Muscle layer of duodenum (tissue), 2 donors: ENCODE data around the gene CABP5.

Experiments
- H3K27ac ChIP-seq: one replicate; pipeline ENCODE4 v1.7.0; 2013; ENCODE audit warnings: mild to moderate bottlenecking, low read length
- H3K27me3 ChIP-seq: one replicate; pipeline ENCODE4 v1.7.0; 2013; ENCODE audit warnings: low read depth, mild to moderate bottlenecking, control low read depth, low read length
- H3K36me3 ChIP-seq, 2 donors: one replicate each; pipeline ENCODE4 v1.7.0; 2013; ENCODE audit warnings: low read length in 2 of 2, control low read depth in 1 of 2, mild to moderate bottlenecking in 1 of 2; ENCODE audit not compliant: insufficient read depth in 2 of 2, control insufficient read depth in 1 of 2
- H3K4me1 ChIP-seq, 2 donors: one replicate each; pipeline ENCODE4 v1.7.0; 2013; ENCODE audit warnings: low read length in 2 of 2, mild to moderate bottlenecking in 2 of 2, control low read depth in 1 of 2, moderate library complexity in 1 of 2; ENCODE audit not compliant: insufficient read depth in 2 of 2, control insufficient read depth in 1 of 2
- H3K4me3 ChIP-seq, 2 donors: one replicate each; pipeline ENCODE4 v1.7.0; 2013; ENCODE audit warnings: low read length in 2 of 2, low read depth in 1 of 2, mild to moderate bottlenecking in 1 of 2
- H3K9me3 ChIP-seq, 2 donors: one replicate each; pipeline ENCODE4 v1.7.0; 2013; ENCODE audit warnings: low read length in 2 of 2, control low read depth in 1 of 2, mild to moderate bottlenecking in 1 of 2; ENCODE audit not compliant: control insufficient read depth in 1 of 2
- donor health status: healthy.

The CABP5 gene

DNA sequence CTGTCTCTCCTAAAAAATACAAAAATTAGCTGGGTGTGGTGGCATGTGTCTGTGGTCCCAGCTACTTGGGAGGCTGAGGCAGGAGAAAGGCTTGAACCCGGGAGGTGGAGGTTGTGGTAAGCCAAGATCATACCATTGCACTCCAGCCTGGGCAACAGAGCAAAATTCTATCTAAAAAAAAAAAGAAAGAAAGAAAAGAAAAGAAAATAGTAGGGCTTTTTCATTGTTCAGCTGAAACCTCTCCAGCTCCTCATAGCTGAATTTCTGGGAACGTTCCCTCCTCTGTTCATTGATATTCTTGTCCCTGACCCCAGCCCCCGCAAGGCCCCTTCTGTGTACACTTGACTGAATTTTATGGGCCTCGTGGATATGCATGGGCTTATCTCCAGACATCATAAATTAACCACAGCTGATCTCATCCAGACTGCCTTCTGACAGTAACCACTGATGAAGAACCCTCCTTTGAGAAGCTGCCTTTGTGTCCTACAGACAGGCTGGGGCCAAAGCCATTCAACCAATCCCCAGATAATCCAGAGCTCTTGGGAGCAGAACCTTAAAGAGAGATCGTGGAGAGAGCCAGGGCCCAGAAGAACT, 49.6 kb downstream of the CABP5 start, which contains the start of gene ELSPBP1:
Gene ELSPBP1, plus strand, starts transcription at position 424 of the 594 bp plus-strand sequence. CDS start 14,036 bp downstream, outside the sequence.
- no peaks in the 10 kb centered on the region for H3K4me1 ChIP-seq
- H3K36me3 ChIP-seq: no peaks in the 10 kb centered on the region
- no peak within 1 kb of the TSS for H3K27ac ChIP-seq
- H3K27me3 ChIP-seq: no peaks in the 10 kb centered on the region
- H3K4me3 ChIP-seq: no peak within 1 kb of the TSS
- H3K9me3 ChIP-seq: no peaks in the 10 kb centered on the region

DNA sequence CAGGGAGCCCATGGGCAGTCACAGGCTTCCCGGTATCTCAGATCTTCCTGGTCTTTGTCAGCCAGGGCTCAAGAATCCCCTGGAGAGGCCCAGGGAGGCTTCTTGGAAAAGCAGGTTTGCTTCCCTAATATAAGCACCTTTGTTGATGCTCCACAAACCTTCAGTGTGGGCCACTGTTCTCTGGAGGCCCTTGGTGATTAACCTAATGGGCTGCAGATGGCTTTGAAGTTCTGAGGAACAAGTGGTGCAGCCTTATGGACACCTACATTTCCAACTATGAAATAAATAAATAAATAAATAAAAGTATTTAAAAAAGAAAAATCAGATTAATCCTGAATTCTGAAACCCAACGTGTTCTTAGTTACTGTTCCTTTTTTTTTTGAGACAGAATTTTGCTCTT, 51.8 kb downstream of the CABP5 start, which contains the start of gene BSPH1:
Gene BSPH1, minus strand, starts transcription at position 101 of the 400 bp plus-strand sequence. Its CDS starts 89 bp downstream, at position 12.
- Histone ChIP-seq H3K4me3 (no peak within 1 kb of the TSS), H3K9me3 (no peaks in the 10 kb centered on the region), H3K4me1 (no peaks in the 10 kb centered on the region), H3K27me3 (no peaks in the 10 kb centered on the region), H3K36me3 (no peaks in the 10 kb centered on the region), H3K27ac (no peak within 1 kb of the TSS)

- Histone ChIP-seq H3K4me3 (no peak overlapping the region), H3K36me3 (no peaks in the 10 kb centered on the region), H3K27me3 (no peaks in the 10 kb centered on the region), H3K4me1 (no peaks in the 10 kb centered on the region), H3K27ac (no peak overlapping the region), H3K9me3 (no peaks in the 10 kb centered on the region)
Measured at GRCh38 chr19:47991191-47991808, 52.6 kb downstream of the CABP5 start.
